ENCODE measurements around the gene CLMN.

CLMN gene

DNA sequence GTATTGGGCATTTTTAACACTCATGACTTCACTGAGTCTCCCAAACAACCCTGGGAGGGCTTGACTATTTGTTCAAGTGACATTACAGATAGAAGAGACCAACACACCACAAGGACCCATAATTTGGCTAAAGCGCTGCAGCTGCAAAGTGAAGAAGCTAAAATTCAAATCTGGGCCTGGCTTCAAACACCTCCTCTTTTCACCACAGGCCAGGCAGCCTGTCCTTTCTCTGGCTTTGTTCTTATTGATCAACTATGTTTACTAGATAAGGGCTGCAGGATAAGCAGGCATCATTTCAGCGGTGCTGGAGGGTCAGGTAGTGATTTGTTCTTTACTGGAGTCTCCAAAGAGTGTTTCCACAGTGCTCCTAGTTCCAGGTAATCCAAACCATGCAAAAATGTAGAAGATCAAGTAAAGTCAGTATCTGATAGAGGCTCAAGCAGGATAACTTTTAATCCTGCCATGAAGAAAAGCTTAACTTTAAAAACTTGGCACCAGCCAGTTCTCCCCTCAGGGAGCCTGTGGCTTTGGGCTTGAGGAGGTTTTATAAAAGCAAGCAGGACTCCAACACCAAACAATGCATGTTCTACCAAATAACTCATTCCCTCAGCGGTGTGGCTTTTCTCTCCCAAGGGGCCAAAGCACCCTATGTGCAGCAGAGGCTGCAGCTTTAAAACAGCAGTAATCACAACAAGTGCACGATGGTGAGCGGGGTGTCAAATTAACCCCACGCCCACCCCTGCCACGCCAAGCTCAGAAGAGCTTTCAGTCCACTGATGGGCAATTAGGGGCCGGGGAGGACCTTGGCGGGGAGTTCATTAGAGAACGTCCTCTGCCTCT is 16.8 kb downstream of the CLMN start:
- DNase-seq = no peak

- DNase-seq = no peak
Observed at GRCh38 chr14:95301527-95302187, 18.1 kb downstream of the CLMN start.

- DNase-seq = no peak
Observed at GRCh38 chr14:95300697-95301526, 18.8 kb downstream of the CLMN start.

DNA sequence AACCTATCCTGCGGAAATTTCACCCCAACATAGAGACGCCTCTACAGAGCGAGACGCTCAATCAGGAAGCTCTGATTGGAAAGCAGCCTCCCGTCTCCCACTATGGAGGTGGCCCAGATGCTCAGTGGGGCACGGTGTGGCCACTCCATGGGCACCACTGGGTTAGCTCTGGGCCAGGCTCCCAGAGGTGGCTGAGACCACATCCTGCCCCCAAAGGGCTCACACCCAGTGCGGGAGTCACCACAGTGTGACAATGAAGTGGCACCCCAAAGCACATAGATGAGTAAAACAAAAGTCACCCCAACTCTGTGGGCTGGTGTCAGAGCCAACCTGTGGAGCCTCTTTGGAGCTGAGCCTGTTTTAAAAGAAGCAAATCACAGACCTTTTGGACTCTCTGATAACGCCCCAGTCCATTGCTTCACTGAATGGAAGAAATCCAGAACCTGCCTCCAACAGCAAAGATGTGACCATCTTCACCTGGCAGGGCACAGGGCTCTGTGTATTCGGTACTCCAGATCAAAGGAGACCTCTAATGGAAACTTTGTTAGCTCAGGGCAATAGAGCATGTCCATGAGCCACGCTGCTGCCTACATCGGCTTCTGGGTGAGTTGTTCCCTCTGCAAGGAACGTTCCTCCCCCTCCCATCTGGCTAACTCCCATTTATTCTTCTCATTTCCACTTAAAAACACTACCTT is 19.6 kb downstream of the CLMN start:
- no peak for DNase-seq

DNA sequence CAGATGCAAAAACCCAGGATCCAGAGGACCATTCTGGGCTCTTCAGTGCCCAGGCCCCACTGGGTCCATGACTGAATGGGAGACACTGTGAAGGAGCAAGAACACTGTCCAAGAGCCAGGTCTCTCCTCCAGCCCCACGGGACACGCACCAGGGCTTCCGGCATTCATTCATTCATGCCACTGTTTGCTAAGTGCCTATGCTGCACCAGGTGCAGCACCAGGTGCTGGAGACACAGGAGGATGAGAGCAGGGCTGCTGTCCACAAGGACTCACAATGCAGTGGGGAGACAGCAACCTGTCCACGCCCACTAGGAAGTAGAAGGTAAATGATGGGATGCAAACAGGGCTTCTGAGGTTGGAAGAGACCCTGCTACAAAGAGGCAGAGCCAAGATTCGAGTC is 20.4 kb downstream of the CLMN start:
- no peak for DNase-seq

DNA sequence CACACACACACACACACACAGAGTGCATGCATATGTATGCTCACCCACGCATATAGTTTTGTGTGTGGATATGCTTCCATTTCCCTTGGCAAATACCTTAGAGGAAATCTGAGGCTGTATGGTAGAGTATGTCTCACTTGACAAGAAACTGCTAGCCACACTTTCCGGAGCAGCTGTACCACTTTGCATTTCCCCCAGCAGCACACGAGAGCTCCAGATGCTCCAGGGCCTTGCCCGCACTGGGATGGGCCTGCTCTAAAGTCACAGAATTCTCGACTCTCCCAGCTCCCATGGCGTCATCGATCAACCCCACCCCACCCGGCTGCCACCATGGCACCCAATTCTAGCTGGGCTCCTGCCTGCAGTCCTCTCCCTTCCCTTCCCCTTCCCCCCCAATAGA is 21.9 kb downstream of the CLMN start:
- no peak for DNase-seq

DNA sequence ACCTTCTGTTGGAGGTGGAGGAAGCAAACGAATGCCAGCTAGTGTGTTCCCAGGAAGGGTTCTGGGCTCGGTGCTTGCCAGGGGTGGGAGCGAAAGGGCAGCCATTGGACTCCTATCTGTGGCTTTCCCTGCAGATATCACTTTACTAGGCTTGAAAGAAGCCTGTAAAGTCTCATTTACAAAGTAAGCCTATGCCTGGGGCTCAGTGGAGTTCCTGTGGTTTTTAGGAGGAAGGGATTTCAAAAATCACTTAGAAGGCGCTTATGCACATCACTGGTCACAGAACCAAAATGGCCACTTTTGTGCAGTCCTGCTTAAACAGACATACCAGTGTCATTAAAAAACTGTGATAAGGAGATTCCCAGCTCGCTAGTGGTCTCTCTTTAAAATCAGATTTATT is 22.7 kb downstream of the CLMN start:
- no peak for DNase-seq

- DNase-seq = no peak
Observed at GRCh38 chr14:95295600-95296376, 23.9 kb downstream of the CLMN start.

DNA sequence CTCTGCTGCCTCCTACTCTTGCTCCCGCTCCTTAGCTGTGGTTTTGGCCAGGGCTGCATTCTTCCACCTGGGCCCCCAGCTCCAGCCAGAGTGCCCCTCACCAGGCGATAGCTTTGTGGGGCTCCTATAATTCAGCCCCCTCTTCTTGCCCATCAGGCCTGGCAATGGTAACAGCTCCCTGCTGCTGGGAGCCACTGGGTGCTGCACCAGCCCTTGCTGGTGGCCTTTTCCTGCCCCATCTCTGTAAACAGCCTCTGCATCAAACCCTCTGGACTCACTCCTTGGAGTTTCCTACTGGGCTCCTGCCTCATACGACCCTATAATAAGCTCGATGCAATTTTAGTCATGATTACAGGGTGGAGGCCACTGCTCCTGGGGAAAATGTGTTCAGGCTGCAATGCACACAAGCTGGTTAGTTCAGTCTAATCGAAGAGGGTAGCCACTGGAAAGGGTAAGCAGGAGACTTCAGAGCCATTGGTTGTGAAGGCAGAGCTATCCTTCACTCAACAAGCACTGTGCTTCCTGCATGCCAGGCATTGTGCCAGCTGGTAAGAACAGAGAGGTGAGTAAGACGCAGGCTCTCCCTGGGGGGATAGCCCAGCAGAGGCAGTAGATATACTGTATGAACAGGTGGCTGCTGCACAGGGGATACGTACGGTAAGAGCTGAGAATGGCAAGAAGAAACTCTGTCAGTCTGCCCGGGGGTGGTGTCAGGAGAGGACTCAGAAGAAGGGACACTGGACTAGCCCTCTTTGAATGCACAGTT is 24.7 kb downstream of the CLMN start:
- DNase-seq = no peak

DNA sequence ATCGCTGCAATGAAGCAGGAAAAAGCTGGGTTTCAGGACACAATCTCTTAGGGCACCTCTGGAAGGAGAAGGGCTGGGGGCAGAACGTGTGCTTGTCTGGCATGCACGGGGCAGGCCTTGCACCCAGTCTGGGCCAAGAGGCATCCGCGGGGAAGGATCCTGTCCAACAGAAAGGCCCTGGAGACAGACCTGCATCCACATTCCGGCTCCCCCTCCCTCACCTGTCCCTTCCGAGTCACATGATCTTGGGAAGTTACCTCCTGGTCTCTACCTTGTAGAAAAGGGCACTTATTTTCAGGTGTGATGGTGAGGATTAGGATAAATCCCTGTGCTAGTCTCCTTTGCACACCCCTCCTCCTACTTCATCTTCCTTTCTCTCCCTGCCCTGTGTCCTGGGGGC is 25.4 kb downstream of the CLMN start:
- no peak for DNase-seq

- DNase-seq = no peak
Observed at GRCh38 chr14:95293449-95293848, 26.3 kb downstream of the CLMN start.

- DNase-seq = no peak
Observed at GRCh38 chr14:95292660-95293425, 26.9 kb downstream of the CLMN start.

GRCh38 chr14:95291859-95292542 is 27.7 kb downstream of the CLMN start:
- DNase-seq = no peak

- no peak for DNase-seq
Observed at GRCh38 chr14:95290871-95291431, 28.8 kb downstream of the CLMN start.

GRCh38 chr14:95290021-95290420 is 29.7 kb downstream of the CLMN start:
- DNase-seq = no peak

GRCh38 chr14:95289323-95290010 is 30.2 kb downstream of the CLMN start:
- DNase-seq = no peak

DNA sequence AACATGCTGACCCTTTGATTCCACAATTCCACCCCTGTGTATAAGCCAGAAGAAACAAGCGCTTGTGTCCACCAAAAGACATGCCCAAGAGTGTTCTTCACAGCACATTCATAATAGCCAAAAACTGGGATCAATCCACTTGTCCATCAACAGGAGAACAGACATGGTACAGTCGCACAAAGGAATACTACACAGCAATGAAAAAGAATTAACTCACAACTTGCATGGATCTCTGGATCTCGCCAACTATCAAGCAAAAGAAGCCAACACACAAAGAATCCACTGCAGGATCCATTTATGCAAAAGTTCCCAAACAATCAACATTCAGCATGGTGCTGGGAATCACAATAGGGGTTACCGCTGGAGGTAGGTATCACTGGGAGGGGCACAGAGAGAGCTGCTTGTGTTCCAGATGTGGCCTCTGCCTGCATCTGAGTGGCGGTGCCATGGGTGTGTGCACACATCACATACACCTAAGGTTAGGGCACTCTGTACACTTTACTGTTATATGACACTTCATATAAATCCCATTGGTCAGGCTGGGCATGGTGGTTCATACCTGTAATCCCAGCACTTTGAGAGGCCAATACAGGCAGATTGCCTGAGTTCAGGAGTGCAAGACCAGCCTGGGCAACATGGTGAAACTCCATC is 30.9 kb downstream of the CLMN start:
- no peak for DNase-seq

GRCh38 chr14:95287176-95287754 is 32.4 kb downstream of the CLMN start:
- no peak for DNase-seq

Measured in activated gamma-delta T cell (primary cell).